WERI-Rb-1 (cell line): ENCODE measurements around the gene ASB1.

ENCODE experiments used
- DNase-seq: peaks from one replicate; pipeline ENCODE4 v3.0.0-alpha.2; 2020
- H3K27ac ChIP-seq: fragments of 250-450 bp; sonication (Bioruptor Pico); 2 replicates; pipeline ENCODE4 v1.5.1; 2020; ENCODE audit warnings: mild to moderate bottlenecking, moderate library complexity
- H3K27me3 ChIP-seq: fragments of 250-450 bp; sonication (Bioruptor Pico); 2 replicates; pipeline ENCODE4 v1.5.1; 2021; ENCODE audit warnings: mild to moderate bottlenecking, low read depth, moderate library complexity; ENCODE audit not compliant: insufficient read depth, severe bottlenecking
- H3K36me3 ChIP-seq: fragments of 250-450 bp; sonication (Bioruptor Pico); 2 replicates; pipeline ENCODE4 v1.5.1; 2020; ENCODE audit warnings: mild to moderate bottlenecking, moderate library complexity
- H3K4me3 ChIP-seq: 2 replicates; pipeline ENCODE4 v1.5.1; 2011; ENCODE audit warnings: low read depth, mild to moderate bottlenecking, control low read depth, low read length
- H3K9me3 ChIP-seq: fragments of 250-450 bp; sonication (Bioruptor Pico); 2 replicates; pipeline ENCODE4 v1.5.1; 2021; ENCODE audit warnings: mild to moderate bottlenecking, moderate library complexity; ENCODE audit not compliant: severe bottlenecking
- CTCF ChIP-seq: IDR thresholded peaks from 2 replicates; pipeline ENCODE4 v1.5.1; 2011; ENCODE audit warnings: low read depth, mild to moderate bottlenecking, control low read depth, inconsistent platforms, low read length

ASB1 gene

GRCh38 chr2:238428866-238429265, 2.1 kb downstream of the ASB1 start:
- no peak for TF ChIP-seq CTCF
- H3K27ac ChIP-seq, result no peak overlapping the region
- peaks cover 22% of the 10 kb centered on the region for H3K36me3 ChIP-seq
- DNase-seq, result no peak
- H3K9me3 ChIP-seq, result no peaks in the 10 kb centered on the region
- H3K4me3 ChIP-seq, result no peak overlapping the region
- no peaks in the 10 kb centered on the region for H3K27me3 ChIP-seq

GRCh38 chr2:238430781-238431180, 4.1 kb downstream of the ASB1 start:
- no peak overlapping the region for H3K27ac ChIP-seq
- no peaks in the 10 kb centered on the region for H3K27me3 ChIP-seq
- H3K36me3 ChIP-seq, result peaks cover 34% of the 10 kb centered on the region
- H3K4me3 ChIP-seq, result no peak overlapping the region
- DNase-seq, result no peak
- no peak for TF ChIP-seq CTCF
- no peaks in the 10 kb centered on the region for H3K9me3 ChIP-seq

DNA sequence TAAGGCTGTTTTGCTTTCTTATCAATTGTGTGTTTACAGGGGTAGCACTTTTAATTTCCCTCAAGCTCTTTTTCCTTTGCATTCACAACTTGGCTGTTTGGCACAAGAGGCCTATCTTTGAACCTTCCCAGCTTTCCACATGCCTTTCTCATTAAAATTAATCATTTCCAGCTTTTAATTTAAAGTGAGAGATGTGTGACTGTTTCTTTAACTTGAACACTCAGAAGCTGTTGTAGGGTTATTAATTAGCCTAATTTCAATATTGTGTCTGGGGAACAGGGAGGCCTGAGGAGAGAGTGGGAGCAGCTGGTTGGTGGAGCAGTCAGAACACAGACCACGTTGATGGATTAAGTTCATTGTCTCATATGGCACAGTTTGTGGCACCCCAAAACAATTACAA, 4.7 kb downstream of the ASB1 start:
- H3K36me3 ChIP-seq, result peaks cover 38% of the 10 kb centered on the region
- H3K9me3 ChIP-seq, result no peaks in the 10 kb centered on the region
- H3K4me3 ChIP-seq, result no peak overlapping the region
- no peak for TF ChIP-seq CTCF
- no peaks in the 10 kb centered on the region for H3K27me3 ChIP-seq
- H3K27ac ChIP-seq, result no peak overlapping the region
- DNase-seq, result no peak

- DNase-seq, result no peak
- Histone ChIP-seq H3K9me3 (no peaks in the 10 kb centered on the region), H3K27ac (no peak overlapping the region), H3K27me3 (no peaks in the 10 kb centered on the region), H3K36me3 (peaks cover 53% of the 10 kb centered on the region), H3K4me3 (no peak overlapping the region)
- TF ChIP-seq CTCF, result 0 out of 2 replicates have a peak, but pooled peaks have one; percentile 24
Observed at GRCh38 chr2:238433300-238433915, 6.7 kb downstream of the ASB1 start.

- Histone ChIP-seq H3K27me3 (no peaks in the 10 kb centered on the region), H3K36me3 (peaks cover 50% of the 10 kb centered on the region), H3K4me3 (no peak overlapping the region), H3K9me3 (no peaks in the 10 kb centered on the region), H3K27ac (no peak overlapping the region)
- DNase-seq, result no peak
- TF ChIP-seq CTCF, result no peak
Observed at GRCh38 chr2:238433941-238434845, 7.5 kb downstream of the ASB1 start.
